Thyroid gland (tissue), 4 donors: ENCODE measurements around the gene GPBP1.

Experiments
- POLR2A ChIP-seq, 2 donors: fragments of 450-650 bp; IDR thresholded peaks; one replicate each; pipeline ENCODE4 v1.6.1; 2017; ENCODE audit warnings: antibody characterized with exemption in 2 of 2, mild to moderate bottlenecking in 2 of 2, moderate library complexity in 1 of 2
- TF ChIP-seq, protein P1 (sequence below), 6 experiments: fragments of 200-600 bp in 3 of 6; fragments of 450-650 bp in 3 of 6; sonication (generic) in 3 of 6; IDR thresholded peaks; one replicate each; pipeline ENCODE4 v1.5.1; 2016 to 2019; ENCODE audit warnings: antibody characterized with exemption in 6 of 6, mild to moderate bottlenecking in 2 of 6, inconsistent platforms in 1 of 6, moderate library complexity in 1 of 6

DNA sequence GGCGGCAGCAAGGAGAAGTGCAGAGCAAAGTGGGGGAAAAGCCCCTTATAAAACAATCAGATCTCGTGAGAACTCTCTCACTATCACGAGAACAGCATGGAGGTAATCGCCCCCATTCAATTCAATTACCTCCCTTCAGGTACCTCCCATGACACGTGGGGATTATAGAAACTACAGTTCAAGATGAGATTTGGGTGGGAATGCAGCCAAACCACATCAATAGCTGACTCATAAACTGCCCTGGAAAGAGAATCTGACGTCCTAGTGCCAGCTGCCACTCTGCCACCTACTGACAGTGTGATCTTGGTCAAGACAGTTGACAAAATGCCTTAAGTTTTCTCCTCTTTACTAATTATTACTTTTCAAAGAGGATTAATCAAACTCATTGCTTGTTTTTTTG lies 128.3 kb downstream of the GPBP1 start:
- TF ChIP-seq, protein P1, sequence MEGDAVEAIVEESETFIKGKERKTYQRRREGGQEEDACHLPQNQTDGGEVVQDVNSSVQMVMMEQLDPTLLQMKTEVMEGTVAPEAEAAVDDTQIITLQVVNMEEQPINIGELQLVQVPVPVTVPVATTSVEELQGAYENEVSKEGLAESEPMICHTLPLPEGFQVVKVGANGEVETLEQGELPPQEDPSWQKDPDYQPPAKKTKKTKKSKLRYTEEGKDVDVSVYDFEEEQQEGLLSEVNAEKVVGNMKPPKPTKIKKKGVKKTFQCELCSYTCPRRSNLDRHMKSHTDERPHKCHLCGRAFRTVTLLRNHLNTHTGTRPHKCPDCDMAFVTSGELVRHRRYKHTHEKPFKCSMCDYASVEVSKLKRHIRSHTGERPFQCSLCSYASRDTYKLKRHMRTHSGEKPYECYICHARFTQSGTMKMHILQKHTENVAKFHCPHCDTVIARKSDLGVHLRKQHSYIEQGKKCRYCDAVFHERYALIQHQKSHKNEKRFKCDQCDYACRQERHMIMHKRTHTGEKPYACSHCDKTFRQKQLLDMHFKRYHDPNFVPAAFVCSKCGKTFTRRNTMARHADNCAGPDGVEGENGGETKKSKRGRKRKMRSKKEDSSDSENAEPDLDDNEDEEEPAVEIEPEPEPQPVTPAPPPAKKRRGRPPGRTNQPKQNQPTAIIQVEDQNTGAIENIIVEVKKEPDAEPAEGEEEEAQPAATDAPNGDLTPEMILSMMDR (IDR thresholded peaks at IDR 0.05), result no peak
- no peak for TF ChIP-seq POLR2A (IDR thresholded peaks at IDR 0.05)
